Endothelial cell of umbilical vein (primary cell): ENCODE results near the gene MEIOSIN. TPM values are rescaled to one million over a fixed set of nuclear protein-coding genes. Genes with fewer than 3 reads are reported as not detected.

Experiments
- BruUV-seq: library from RNA; stranded (reverse); fragments of 400-500 nt; replicated peaks from 2 replicates; lab custom pipeline; 2021; lab: Mats Ljungman, UMichigan
- CTCF ChIA-PET: fragments of 300-600, 350-600 bp; sonication (Branson Sonifier 250); formaldehyde crosslinking; loops from one replicate; lab custom pipeline; 2021; ENCODE audit warnings: antibody characterized with exemption, inconsistent platforms; lab: Charles Lee
- POLR2A ChIA-PET: fragments of 300-600, 350-600 bp; sonication (Branson Sonifier 250); formaldehyde crosslinking; loops from one replicate; lab custom pipeline; 2021; ENCODE audit warnings: antibody characterized with exemption, inconsistent platforms; lab: Charles Lee
- DNase-seq: peaks from one replicate; pipeline ENCODE4 v3.0.0-alpha.2; 2011; ENCODE audit warnings: low read depth, low spot score
- FAIRE-seq: peaks from 2 replicates; lab custom pipeline; 2011; peaks lifted over from hg19 to GRCh38; lab: Jason Lieb, UNC
- H2AFZ ChIP-seq: 2 replicates; pipeline ENCODE4 v1.6.0; 2012; ENCODE audit warnings: low read depth, low read length, control low read depth, inconsistent platforms
- H3K27ac ChIP-seq: 2 replicates; pipeline ENCODE4 v1.5.1; 2011; ENCODE audit warnings: low read depth, mild to moderate bottlenecking, control low read depth, low read length, moderate library complexity; ENCODE audit not compliant: insufficient read depth
- H3K27me3 ChIP-seq, 2 experiments: 2 replicates each; pipeline versions ENCODE4 v1.6.0 to v1.6.1; 2011; ENCODE audit warnings: low read length in 2 of 2, mixed read lengths in 1 of 2; ENCODE audit not compliant: control insufficient read depth in 2 of 2, insufficient read depth in 2 of 2
- H3K36me3 ChIP-seq, 2 experiments: 2 replicates in 1 of 2; 3 replicates in 1 of 2; pipeline ENCODE4 v1.5.1; 2011; ENCODE audit warnings: low read length in 2 of 2, mild to moderate bottlenecking in 1 of 2, moderate library complexity in 1 of 2; ENCODE audit not compliant: control insufficient read depth in 2 of 2, insufficient read depth in 2 of 2; ENCODE audit errors: extremely low read depth in 1 of 2
- H3K4me1 ChIP-seq: 3 replicates; pipeline ENCODE4 v1.5.1; 2011; ENCODE audit warnings: mild to moderate bottlenecking, low read length; ENCODE audit not compliant: control insufficient read depth, insufficient read depth; ENCODE audit errors: extremely low read depth
- H3K4me2 ChIP-seq: 2 replicates; pipeline ENCODE4 v1.6.1; 2011; ENCODE audit warnings: low read length, control low read depth, mixed read lengths; ENCODE audit not compliant: insufficient read depth
- H3K4me3 ChIP-seq, 3 experiments: fragments of 200-600 bp in 1 of 3; sonication (generic), shearing (Covaris generic) in 1 of 3; replicated peaks in 1 of 3; 2 replicates each; pipeline ENCODE4 v1.5.1; 2011 to 2016; ENCODE audit warnings: control low read depth in 3 of 3, low read length in 3 of 3, mild to moderate bottlenecking in 2 of 3, inconsistent platforms in 1 of 3, low read depth in 1 of 3, moderate library complexity in 1 of 3; ENCODE audit not compliant: insufficient read depth in 1 of 3
- H3K79me2 ChIP-seq: 2 replicates; pipeline ENCODE4 v1.6.0; 2012; ENCODE audit warnings: low read length, inconsistent platforms; ENCODE audit not compliant: control insufficient read depth, insufficient read depth
- H3K9ac ChIP-seq: replicated peaks from 2 replicates; pipeline ENCODE3; 2011; ENCODE audit warnings: low read length, control low read depth; ENCODE audit not compliant: insufficient read depth; ENCODE audit errors: extremely low read depth
- H3K9me1 ChIP-seq: replicated peaks from 3 replicates; pipeline ENCODE4 v1.6.0; 2011; ENCODE audit warnings: mild to moderate bottlenecking, low read length; ENCODE audit not compliant: control insufficient read depth, insufficient read depth; ENCODE audit errors: extremely low read depth
- H3K9me3 ChIP-seq: replicated peaks from 2 replicates; pipeline ENCODE4 v1.5.1; 2012; ENCODE audit warnings: low read length, inconsistent platforms; ENCODE audit not compliant: control insufficient read depth, insufficient read depth
- H4K20me1 ChIP-seq: replicated peaks from 2 replicates; pipeline ENCODE3; 2011; ENCODE audit warnings: mild to moderate bottlenecking, low read length; ENCODE audit not compliant: control insufficient read depth, insufficient read depth; ENCODE audit errors: extremely low read depth
- CTCF ChIP-seq, 2 donors: IDR thresholded peaks; 1 replicate in 1 of 2; 2 replicates in 1 of 2; pipeline ENCODE4 v1.5.1; 2011; ENCODE audit warnings: low read length in 2 of 2, mild to moderate bottlenecking in 2 of 2, moderate library complexity in 2 of 2, control low read depth in 1 of 2, inconsistent platforms in 1 of 2, low read depth in 1 of 2; ENCODE audit not compliant: insufficient read depth in 1 of 2; ENCODE audit errors: extremely low read depth in 1 of 2
- EZH2 ChIP-seq: IDR thresholded peaks from 2 replicates; pipeline ENCODE4 v1.6.1; 2012; ENCODE audit warnings: borderline replicate concordance, low read depth, mild to moderate bottlenecking, moderate library complexity, low read length, inconsistent platforms; ENCODE audit not compliant: severe bottlenecking
- FOS ChIP-seq: IDR thresholded peaks from 2 replicates; pipeline ENCODE4 v1.6.1; 2011; ENCODE audit warnings: mild to moderate bottlenecking, low read length, moderate library complexity, borderline replicate concordance; ENCODE audit not compliant: insufficient read depth
- GATA2 ChIP-seq: IDR thresholded peaks from 2 replicates; pipeline ENCODE4 v1.7.0; 2011; ENCODE audit warnings: low read depth, mild to moderate bottlenecking, moderate library complexity, mixed read lengths, low read length; ENCODE audit not compliant: insufficient read length, insufficient read depth
- JUN ChIP-seq: IDR thresholded peaks from 2 replicates; pipeline ENCODE4 v1.6.1; 2011; ENCODE audit warnings: borderline replicate concordance, low read depth; ENCODE audit not compliant: insufficient read length, insufficient read depth
- MAX ChIP-seq: IDR thresholded peaks from 2 replicates; pipeline ENCODE4 v1.6.1; 2011; ENCODE audit not compliant: insufficient read depth, insufficient read length
- MYC ChIP-seq: IDR thresholded peaks from one replicate; pipeline ENCODE4 v1.6.1; 2011; ENCODE audit warnings: mild to moderate bottlenecking, low read depth, low read length
- POLR2A ChIP-seq: IDR thresholded peaks from 2 replicates; pipeline ENCODE4 v1.6.1; 2012; ENCODE audit warnings: low read depth, mild to moderate bottlenecking, control low read depth, low read length
- POLR2AphosphoS5 ChIP-seq: IDR thresholded peaks from 2 replicates; pipeline ENCODE4 v1.6.1; 2012; ENCODE audit warnings: low read depth, mild to moderate bottlenecking, control low read depth, low read length, moderate library complexity; ENCODE audit not compliant: insufficient read depth
- dilution Hi-C: fragments of 300-500 bp; cut with MboI; formaldehyde crosslinking; loops from one replicate; pipeline ENCODE4 v1.15.0; 2019; ENCODE audit warnings: low sequenced_read_pairs; ENCODE audit not compliant: extremely low pct_ligation_motif_present
- intact Hi-C: fragments of 100-400 bp; cut with micrococcal nuclease; formaldehyde crosslinking; loops from one replicate; pipeline ENCODE4 v1.10.0; 2022
- polyA plus RNA-seq, 4 experiments: library from polyadenylated mRNA; depleted of rRNA in 3 of 4; stranded (reverse) in 3 of 4; unstranded in 1 of 4; fragments of >200 nt; gene quantifications; 2 replicates each; pipeline versions ENCODE4 v1.2.1 to v1.2.3, GENCODE V29; 2011 to 2012; ENCODE audit warnings: missing spikeins in 1 of 4
- total RNA-seq: library from RNA; stranded (reverse); gene quantifications from 2 replicates; pipeline ENCODE4 v1.2.3, GENCODE V29; 2021

MEIOSIN gene
- total and polyA plus RNA-seq, 2 donors (not counting 3 experiments of a cell fraction or from before 2014, with no cell fraction given): not detected

- Histone ChIP-seq H3K79me2 (peaks cover 2% of the 10 kb centered on the region), H3K4me1 (peaks cover 14% of the 10 kb centered on the region), H3K4me3 (peak overlapping the region in 1 of 3 experiments; percentile 82), H3K27ac (no peak overlapping the region), H3K36me3 (no peaks in the 10 kb centered on the region), H2AFZ (peak overlapping the region; percentile 59), H3K4me2 (peak overlapping the region; percentile 66), H3K27me3 (no peaks in the 10 kb centered on the region), H3K9ac (peak overlapping the region; percentile 65), H3K9me1 (no peaks in the 10 kb centered on the region), H4K20me1 (no peaks in the 10 kb centered on the region), H3K9me3 (no peaks in the 10 kb centered on the region)
- POLR2A ChIA-PET: no interaction called here
- TF ChIP-seq MYC: no peak
- TF ChIP-seq JUN: no peak
- dilution Hi-C loops: no loop called here
- FAIRE-seq (no peak), DNase-seq (no peak)
- intact Hi-C loops: no loop called here
- CTCF ChIA-PET: interaction anchor here (2.4 to 6.7 kb wide), 4 partner anchors 8 to 73 kb away, joined by 10 to 125 read pairs (median 54); partner anchors contain the start of genes QPCTL and SNRPD2
- BruUV-seq: no TSS peak
These were observed 33.1 kb downstream of the MEIOSIN start for GRCh38 chr19:45766296-45766868.

GRCh38 chr19:45766869-45767346 is 33.7 kb downstream of the MEIOSIN start:
- no peak for FAIRE-seq
- H3K27me3 ChIP-seq: no peaks in the 10 kb centered on the region
- POLR2A ChIA-PET: interaction anchor here (1.4 kb wide), 1 partner anchor 74 kb away, joined by 4 read pairs; the partner anchor contains the start of gene QPCTL
- no TSS peak for BruUV-seq
- CTCF ChIA-PET: interaction anchor here (1.0 to 6.7 kb wide), 7 partner anchors 9 to 74 kb away, joined by 4 to 125 read pairs (median 10); partner anchors contain the start of genes FBXO46, QPCTL and SNRPD2
- H3K4me2 ChIP-seq: peak overlapping the region; percentile 66
- H3K79me2 ChIP-seq: peaks cover 2% of the 10 kb centered on the region
- H3K36me3 ChIP-seq: peaks cover 0 to 3% of the 10 kb centered on the region in 2 experiments
- peak overlapping the region; percentile 40 for H3K27ac ChIP-seq
- no peak for TF ChIP-seq MAX
- TF ChIP-seq EZH2: no peak
- TF ChIP-seq POLR2A: no peak
- no peak for TF ChIP-seq FOS
- no peak for TF ChIP-seq POLR2AphosphoS5
- TF ChIP-seq JUN: no peak
- TF ChIP-seq CTCF (IDR thresholded peaks at IDR 0.05; ENCODE audit: extremely low read depth in 1 of 2, insufficient read depth in 1 of 2, low read depth in 1 of 2, low read length in 2 of 2): no peak
- no peak for TF ChIP-seq GATA2
- no peak for TF ChIP-seq MYC
- peak overlapping the region; percentile 59 for H2AFZ ChIP-seq
- no peaks in the 10 kb centered on the region for H3K9me1 ChIP-seq
- H4K20me1 ChIP-seq: no peaks in the 10 kb centered on the region
- no peak for DNase-seq
- dilution Hi-C loops (no loop called here), intact Hi-C loops (loop anchor here (1.0 kb wide), 1 partner anchor 74 kb away; no protein-coding TSS in a partner anchor)
- no peaks in the 10 kb centered on the region for H3K9me3 ChIP-seq
- H3K4me3 ChIP-seq: peak overlapping the region; percentile 61 to 92 (median 82)
- peak overlapping the region; percentile 65 for H3K9ac ChIP-seq
- H3K4me1 ChIP-seq: peaks cover 14% of the 10 kb centered on the region
